NOMO-1 treated with dmso at 0.1 percent for 144 hours (cell line): ENCODE results near the gene DNAJC3.

ENCODE experiments used
- DNase-seq: peaks from one replicate; lab custom pipeline; 2025; ENCODE audit not compliant: unreplicated experiment; lab: John Stamatoyannopoulos, UW

Gene DNAJC3

GRCh38 chr13:95833126-95833525, 156.2 kb downstream of the DNAJC3 start:
- DNase-seq = no peak

- no peak for DNase-seq
Observed at GRCh38 chr13:95833719-95834118, 156.8 kb downstream of the DNAJC3 start.

- peak; percentile 43 for DNase-seq
Observed at GRCh38 chr13:95834134-95834765, 157.3 kb downstream of the DNAJC3 start.

GRCh38 chr13:95841894-95842293, 165.0 kb downstream of the DNAJC3 start:
- no peak for DNase-seq

GRCh38 chr13:95842898-95843297, 166.0 kb downstream of the DNAJC3 start:
- DNase-seq = no peak
